IMR-90 (cell line): ENCODE results near the gene TMEM238. TPM values are rescaled to one million over a fixed set of nuclear protein-coding genes. Genes with fewer than 3 reads are reported as not detected.

Experiments used
- ATAC-seq: fragments of 200-7000 bp; cut with Tn5 transposase; 2 replicates; pipeline ENCODE4 v1.9.1; 2020; ENCODE audit warnings: low read depth, mild to moderate bottlenecking, moderate library complexity
- BruUV-seq: library from RNA; stranded (reverse); fragments of 400-500 nt; replicated peaks from 2 replicates; lab custom pipeline; 2021; lab: Mats Ljungman, UMichigan
- CTCF ChIA-PET: fragments of 300-600 bp; formaldehyde crosslinking; extraction: SDS; loops from one replicate; lab custom pipeline; 2021; ENCODE audit warnings: antibody characterized with exemption; lab: Yijun Ruan, JAX
- POLR2A ChIA-PET: fragments of 300-600 bp; sonication (Branson Sonifier 250); formaldehyde crosslinking; loops from one replicate; lab custom pipeline; 2022; ENCODE audit warnings: antibody characterized with exemption; ENCODE audit not compliant: unreplicated experiment; lab: Charles Lee
- DNase-seq: peaks from one replicate; pipeline ENCODE4 v3.0.0; 2013
- H2AFZ ChIP-seq: replicated peaks from 2 replicates; pipeline ENCODE3; 2013; ENCODE audit warnings: low read length, mild to moderate bottlenecking; ENCODE audit not compliant: poor library complexity
- H2AK5ac ChIP-seq: 2 replicates; pipeline ENCODE4 v1.6.1; 2013; ENCODE audit warnings: low read depth, low read length, inconsistent platforms
- H2AK9ac ChIP-seq: replicated peaks from 2 replicates; pipeline ENCODE3; 2013; ENCODE audit warnings: mild to moderate bottlenecking, low read depth, low read length, moderate library complexity; ENCODE audit not compliant: poor library complexity
- H2BK120ac ChIP-seq: 2 replicates; pipeline ENCODE4 v1.6.1; 2013; ENCODE audit warnings: low read depth, low read length, inconsistent platforms
- H2BK15ac ChIP-seq: 3 replicates; pipeline ENCODE4 v1.6.1; 2013; ENCODE audit warnings: low read depth, low read length, inconsistent platforms
- H2BK20ac ChIP-seq: 2 replicates; pipeline ENCODE4 v1.6.1; 2013; ENCODE audit warnings: low read depth, mild to moderate bottlenecking, inconsistent platforms, low read length, moderate library complexity
- H2BK5ac ChIP-seq: 2 replicates; pipeline ENCODE4 v1.6.1; 2013; ENCODE audit warnings: mild to moderate bottlenecking, low read depth, low read length, inconsistent platforms; ENCODE audit not compliant: poor library complexity, severe bottlenecking
- H3K14ac ChIP-seq: replicated peaks from 2 replicates; pipeline ENCODE4 v1.6.1; 2013; ENCODE audit warnings: low read depth, low read length, inconsistent platforms
- H3K18ac ChIP-seq: 2 replicates; pipeline ENCODE4 v1.6.1; 2013; ENCODE audit warnings: low read depth, low read length, control low read depth
- H3K23ac ChIP-seq: 2 replicates; pipeline ENCODE4 v1.6.1; 2013; ENCODE audit warnings: low read depth, low read length, inconsistent platforms
- H3K27ac ChIP-seq: 2 replicates; pipeline ENCODE4 v1.5.1; 2013; ENCODE audit warnings: mild to moderate bottlenecking, control low read depth, low read length; ENCODE audit not compliant: insufficient read depth
- H3K27me3 ChIP-seq: 2 replicates; pipeline ENCODE4 v1.6.1; 2013; ENCODE audit warnings: low read length; ENCODE audit not compliant: control insufficient read depth, insufficient read depth
- H3K36me3 ChIP-seq: 2 replicates; pipeline ENCODE4 v1.6.1; 2013; ENCODE audit warnings: low read length, mixed read lengths; ENCODE audit not compliant: control insufficient read depth, insufficient read depth
- H3K4ac ChIP-seq: 2 replicates; pipeline ENCODE4 v1.6.1; 2013; ENCODE audit warnings: low read depth, low read length, inconsistent platforms
- H3K4me1 ChIP-seq: 2 replicates; pipeline ENCODE4 v1.6.1; 2013; ENCODE audit warnings: low read length, mixed read lengths; ENCODE audit not compliant: control insufficient read depth, insufficient read depth
- H3K4me2 ChIP-seq: 2 replicates; pipeline ENCODE4 v1.6.1; 2013; ENCODE audit warnings: low read depth, mild to moderate bottlenecking, control low read depth, low read length, moderate library complexity
- H3K4me3 ChIP-seq: 2 replicates; pipeline ENCODE4 v1.5.1; 2013; ENCODE audit warnings: low read depth, mild to moderate bottlenecking, control low read depth, low read length, moderate library complexity; ENCODE audit not compliant: insufficient read depth
- H3K56ac ChIP-seq: 2 replicates; pipeline ENCODE4 v1.6.1; 2013; ENCODE audit warnings: low read length, inconsistent platforms; ENCODE audit not compliant: insufficient read depth; ENCODE audit errors: extremely low read depth
- H3K79me1 ChIP-seq, 2 experiments: 2 replicates each; pipeline ENCODE4 v1.6.1; 2013; ENCODE audit warnings: low read length in 2 of 2, inconsistent platforms in 1 of 2, low read depth in 1 of 2
- H3K9ac ChIP-seq: 2 replicates; pipeline ENCODE4 v1.6.1; 2013; ENCODE audit warnings: low read depth, low read length, control low read depth
- H3K9me1 ChIP-seq: 2 replicates; pipeline ENCODE4 v1.6.1; 2013; ENCODE audit warnings: low read length, inconsistent platforms; ENCODE audit not compliant: insufficient read depth
- H3K9me3 ChIP-seq: 2 replicates; pipeline ENCODE4 v1.6.1; 2013; ENCODE audit warnings: low read length; ENCODE audit not compliant: control insufficient read depth, insufficient read depth
- H4K20me1 ChIP-seq: 2 replicates; pipeline ENCODE4 v1.6.1; 2013; ENCODE audit warnings: low read length, inconsistent platforms; ENCODE audit not compliant: insufficient read depth
- H4K5ac ChIP-seq: 2 replicates; pipeline ENCODE4 v1.6.1; 2013; ENCODE audit warnings: mild to moderate bottlenecking, low read depth, low read length, control low read depth
- H4K8ac ChIP-seq, 2 experiments: 2 replicates each; pipeline ENCODE4 v1.6.1; 2013; ENCODE audit warnings: low read depth in 2 of 2, low read length in 2 of 2, control low read depth in 1 of 2, inconsistent platforms in 1 of 2
- H4K91ac ChIP-seq: 2 replicates; pipeline ENCODE4 v1.6.1; 2013; ENCODE audit warnings: low read depth, low read length, inconsistent platforms; ENCODE audit not compliant: insufficient read depth
- BHLHE40 ChIP-seq: fragments of 150-350 bp; IDR thresholded peaks from 2 replicates; pipeline ENCODE4 v1.6.1; 2016; ENCODE audit warnings: mild to moderate bottlenecking, low read depth, low read length
- CHD1 ChIP-seq: IDR thresholded peaks from 2 replicates; pipeline ENCODE4 v1.6.1; 2012; ENCODE audit warnings: low read depth, low read length, improper control_type of control experiment
- ELK1 ChIP-seq: fragments of 150-350 bp; IDR thresholded peaks from 2 replicates; pipeline ENCODE4 v1.6.1; 2016; ENCODE audit warnings: low read depth, mild to moderate bottlenecking, low read length, moderate library complexity, borderline replicate concordance
- FOS ChIP-seq: fragments of 150-350 bp; IDR thresholded peaks from 2 replicates; pipeline ENCODE4 v1.6.1; 2016; ENCODE audit warnings: low read depth, low read length
- MAFK ChIP-seq: IDR thresholded peaks from 2 replicates; pipeline ENCODE4 v1.6.1; 2012; ENCODE audit warnings: low read depth, low read length, improper control_type of control experiment
- MAZ ChIP-seq: IDR thresholded peaks from 2 replicates; pipeline ENCODE4 v1.6.1; 2012; ENCODE audit warnings: low read depth, mild to moderate bottlenecking, low read length, improper control_type of control experiment, moderate library complexity, borderline replicate concordance
- MXI1 ChIP-seq: IDR thresholded peaks from 2 replicates; pipeline ENCODE4 v1.6.1; 2012; ENCODE audit warnings: low read depth, mild to moderate bottlenecking, low read length, moderate library complexity, borderline replicate concordance
- NFE2L2 ChIP-seq: fragments of 150-350 bp; IDR thresholded peaks from 2 replicates; pipeline ENCODE4 v1.6.1; 2016; ENCODE audit warnings: low read depth, mild to moderate bottlenecking, low read length
- POLR2A ChIP-seq: IDR thresholded peaks from 2 replicates; pipeline ENCODE4 v1.6.1; 2012; ENCODE audit warnings: mild to moderate bottlenecking, low read depth, low read length
- RAD21 ChIP-seq: IDR thresholded peaks from 2 replicates; pipeline ENCODE4 v1.6.1; 2012; ENCODE audit warnings: low read length, improper control_type of control experiment
- RFX5 ChIP-seq: IDR thresholded peaks from 2 replicates; pipeline ENCODE4 v1.8.0; 2012; ENCODE audit warnings: low read depth, mild to moderate bottlenecking, low read length, moderate library complexity
- SMC3 ChIP-seq: fragments of 150-350 bp; IDR thresholded peaks from 2 replicates; pipeline ENCODE4 v1.6.1; 2016; ENCODE audit warnings: low read depth, mild to moderate bottlenecking, antibody characterized with exemption, low read length, moderate library complexity
- USF2 ChIP-seq: fragments of 150-350 bp; IDR thresholded peaks from 2 replicates; pipeline ENCODE4 v1.6.1; 2017; ENCODE audit warnings: mild to moderate bottlenecking, antibody characterized with exemption, low read length, low read depth
- WGBS, 2 experiments: methylation state at CpG; one replicate each; pipeline versions ENCODE4 v1.1.5 to v1.1.7; 2013; ENCODE audit warnings: missing lambda C conversion rate in 2 of 2; ENCODE audit not compliant: insufficient read length in 1 of 2; ENCODE audit errors: extremely low coverage in 2 of 2; 5-methylcytosine and 5-hydroxymethylcytosine counted together
- dilution Hi-C: fragments of 300-500 bp; cut with HindIII; formaldehyde crosslinking; loops from one replicate; pipeline ENCODE4 v1.14.3; 2018; ENCODE audit warnings: low sequenced_read_pairs; ENCODE audit not compliant: unreplicated experiment
- in situ Hi-C: fragments of 300-500 bp; cut with MboI; formaldehyde crosslinking; loops from 3 replicates; pipeline ENCODE4 v1.14.3; 2019; ENCODE audit warnings: low sequenced_read_pairs, inconsistent platforms, mixed read lengths
- intact Hi-C: fragments of 100-400 bp; cut with micrococcal nuclease; formaldehyde crosslinking; loops from 2 replicates; pipeline ENCODE4 v1.10.0; 2022
- polyA plus RNA-seq, 3 experiments: library from polyadenylated mRNA; depleted of rRNA; stranded (reverse); fragments of >200 nt; gene quantifications; 2 replicates each; pipeline ENCODE4 v1.2.3, GENCODE V29; 2012; ENCODE audit warnings: low replicate concordance in 1 of 3
- total RNA-seq: library from RNA; depleted of rRNA; stranded (reverse); fragments of >200 nt; gene quantifications from 2 replicates; pipeline ENCODE4 v1.2.3, GENCODE V29; 2012

Gene TMEM238
- total and polyA plus RNA-seq, 2 of the 4 experiments (the other 2 are of a cell fraction): not detected

GRCh38 chr19:55365964-55366363, 18.1 kb downstream of the TMEM238 start:
- Histone ChIP-seq H3K4me3 (no peak overlapping the region), H4K91ac (no peak overlapping the region), H2BK15ac (no peak overlapping the region), H3K14ac (no peak overlapping the region), H4K20me1 (peaks cover 59% of the 10 kb centered on the region), H2BK5ac (no peak overlapping the region), H2BK20ac (no peak overlapping the region), H2BK120ac (no peak overlapping the region), H3K4me1 (peaks cover 14% of the 10 kb centered on the region), H3K36me3 (peaks cover 26% of the 10 kb centered on the region), H3K4me2 (no peak overlapping the region), H3K27me3 (no peaks in the 10 kb centered on the region), H4K5ac (no peak overlapping the region), H3K27ac (no peak overlapping the region), H3K9me3 (no peaks in the 10 kb centered on the region), H3K56ac (no peak overlapping the region), H3K4ac (no peak overlapping the region), H2AK9ac (no peak overlapping the region), H4K8ac (no peak overlapping the region), H2AFZ (no peak overlapping the region), H3K9ac (no peak overlapping the region), H3K9me1 (peaks cover 3% of the 10 kb centered on the region; the same call in 1 of the 2 replicates), H3K79me1 (peaks cover 0 to 31% of the 10 kb centered on the region in 2 experiments; a peak in 3 of 4 replicates), H3K18ac (no peak overlapping the region), H2AK5ac (no peak overlapping the region), H3K23ac (no peak overlapping the region)
- dilution Hi-C loops: no loop called here
- ATAC-seq (no peak), DNase-seq (no peak)
- ChIA-PET CTCF (no interaction called here), POLR2A (no interaction called here)
- 82% methylated on average over 6 of the region's 19 CpGs; no CpG with 5 or more reads in 1 of the 2 experiments for WGBS, 2 experiments
- TF ChIP-seq FOS (no peak), RFX5 (no peak), MXI1 (no peak), MAFK (no peak), NFE2L2 (no peak), POLR2A (no peak), RAD21 (no peak), SMC3 (no peak), USF2 (no peak; the same call in 1 of the 2 replicates), MAZ (no peak), CHD1 (no peak), BHLHE40 (no peak), ELK1 (no peak)
- BruUV-seq: no TSS peak
- intact Hi-C loops: no loop called here
- in situ Hi-C loops: no loop called here
